K562 (cell line): Measurements from ENCODE around the gene MOK. TPM values are rescaled to one million over a fixed set of nuclear protein-coding genes. Genes with fewer than 3 reads are reported as not detected.

Experiments
- C11orf30 ChIP-seq: fragments of 450-650 bp; IDR thresholded peaks from 2 replicates; pipeline ENCODE4 v1.6.1; 2016; ENCODE audit warnings: low read depth, mild to moderate bottlenecking
- CBX3 ChIP-seq, 2 experiments: IDR thresholded peaks; 1 replicate in 1 of 2; 2 replicates in 1 of 2; pipeline ENCODE4 v1.6.1; 2012; ENCODE audit warnings: inconsistent platforms in 2 of 2, low read length in 2 of 2, borderline replicate concordance in 1 of 2, control low read depth in 1 of 2
- CTBP1 ChIP-seq: fragments of 450-650 bp; IDR thresholded peaks from 2 replicates; pipeline ENCODE4 v1.6.1; 2016; ENCODE audit warnings: borderline replicate concordance
- HMGN3 ChIP-seq: IDR thresholded peaks from 2 replicates; pipeline ENCODE4 v1.6.1; 2011; ENCODE audit warnings: borderline replicate concordance, low read depth, mild to moderate bottlenecking, mixed read lengths, low read length; ENCODE audit not compliant: insufficient read length; ENCODE audit errors: extremely low read depth
- KDM5B ChIP-seq: fragments of 200-600 bp; sonication (generic); IDR thresholded peaks from 2 replicates; pipeline ENCODE4 v1.6.1; 2012; ENCODE audit warnings: low read depth, mild to moderate bottlenecking, moderate library complexity, low read length, control low read depth, inconsistent platforms; ENCODE audit not compliant: insufficient replicate concordance
- L3MBTL2 ChIP-seq: fragments of 450-650 bp; IDR thresholded peaks from 2 replicates; pipeline ENCODE4 v1.6.1; 2016; ENCODE audit warnings: mild to moderate bottlenecking, moderate library complexity
- MAZ ChIP-seq, 2 experiments: fragments of 450-650 bp in 1 of 2; sonication (generic) in 1 of 2; formaldehyde crosslinking; IDR thresholded peaks in 1 of 2; conservative IDR thresholded peaks in 1 of 2; 2 replicates each; pipeline versions ENCODE4 v1.4.0 to v1.5.0; 2020; ENCODE audit warnings: mild to moderate bottlenecking in 1 of 2, missing genetic modification reagents in 1 of 2
- MYBL2 ChIP-seq, 2 experiments: fragments of 450-650 bp in 1 of 2; sonication (generic) in 1 of 2; formaldehyde crosslinking in 1 of 2; IDR thresholded peaks; 2 replicates each; pipeline versions ENCODE4 v1.6.1 to v1.8.1; 2017 to 2022; ENCODE audit warnings: borderline replicate concordance in 1 of 2, inconsistent platforms in 1 of 2, low read depth in 1 of 2, mild to moderate bottlenecking in 1 of 2, missing genetic modification reagents in 1 of 2, moderate library complexity in 1 of 2
- RFX1 ChIP-seq: fragments of 450-650 bp; IDR thresholded peaks from 2 replicates; pipeline ENCODE4 v1.6.1; 2016; ENCODE audit warnings: mild to moderate bottlenecking, moderate library complexity
- SMAD1 ChIP-seq: fragments of 150-350 bp; IDR thresholded peaks from 2 replicates; pipeline ENCODE4 v1.6.1; 2014; ENCODE audit warnings: low read length, low read depth; ENCODE audit not compliant: partially characterized antibody
- SMARCB1 ChIP-seq: IDR thresholded peaks from 2 replicates; pipeline ENCODE4 v1.6.1; 2011; ENCODE audit warnings: improper control_type of control experiment, low read depth; ENCODE audit not compliant: insufficient read length
- TBL1XR1 ChIP-seq, 2 experiments: IDR thresholded peaks; 2 replicates each; pipeline ENCODE4 v1.6.1; 2012; ENCODE audit warnings: improper control_type of control experiment in 2 of 2, low read length in 2 of 2, mild to moderate bottlenecking in 1 of 2
- TOE1 ChIP-seq, 2 experiments: fragments of 450-650 bp in 1 of 2; sonication (generic) in 1 of 2; formaldehyde crosslinking in 1 of 2; IDR thresholded peaks; 2 replicates each; pipeline versions ENCODE4 v1.7.1 to v1.8.0; 2016 to 2022; ENCODE audit warnings: borderline replicate concordance in 2 of 2, mild to moderate bottlenecking in 2 of 2, antibody characterized with exemption in 1 of 2, inconsistent platforms in 1 of 2, low read depth in 1 of 2, missing genetic modification reagents in 1 of 2, moderate library complexity in 1 of 2
- ZSCAN32 ChIP-seq: fragments of 450-650 bp; formaldehyde crosslinking; IDR thresholded peaks from 2 replicates; pipeline ENCODE4 v1.4.0; 2020; ENCODE audit warnings: mild to moderate bottlenecking, moderate library complexity
- polyA plus RNA-seq, 8 experiments: library from polyadenylated mRNA; depleted of rRNA in 4 of 8; stranded (reverse) in 5 of 8; unstranded in 3 of 8; fragments of >200 nt; fragmentation: Nextera tagmentation in 2 of 8; fragmentation: Illumina TruSeq in 1 of 8; extraction: Ambion mirVana in 2 of 8; extraction: Trizol in 1 of 8; gene quantifications; 2 replicates each; pipeline versions ENCODE4 v1.2.1 to v1.2.3, GENCODE V29; 2011 to 2014; ENCODE audit warnings: inconsistent platforms in 1 of 8, missing spikeins in 1 of 8
- total RNA-seq, 7 experiments: library from RNA; depleted of rRNA in 6 of 7; stranded (reverse); fragments of >200 nt in 6 of 7; fragmentation: Illumina TruSeq in 2 of 7; extraction: Trizol in 2 of 7; gene quantifications; 2 replicates each; pipeline versions ENCODE4 v1.2.1 to v1.2.3, GENCODE V29; 2011 to 2021; ENCODE audit warnings: low replicate concordance in 1 of 7
- TF ChIP-seq, protein P1 (sequence below): sonication (generic); formaldehyde crosslinking; IDR thresholded peaks from 2 replicates; pipeline ENCODE4 v1.5.0; 2020; ENCODE audit warnings: missing genetic modification reagents
- TF ChIP-seq, protein P2 (sequence below): IDR thresholded peaks from 2 replicates; pipeline ENCODE4 v1.6.1; 2012; ENCODE audit warnings: low read depth, low read length, improper control_type of control experiment, borderline replicate concordance
- TF ChIP-seq, protein P3 (sequence below), 2 experiments: IDR thresholded peaks in 1 of 2; conservative IDR thresholded peaks in 1 of 2; 2 replicates each; pipeline ENCODE4 v1.6.1; 2016; ENCODE audit warnings: low read depth in 2 of 2, mild to moderate bottlenecking in 1 of 2, missing compliant biosample characterization in 1 of 2, missing genetic modification characterization in 1 of 2, moderate library complexity in 1 of 2
- TF ChIP-seq, protein P4 (sequence below), 2 experiments: fragments of 250-450 bp in 1 of 2; fragments of 450-650 bp in 1 of 2; sonication (Bioruptor Pico) in 1 of 2; IDR thresholded peaks; 2 replicates each; pipeline versions ENCODE4 v1.6.1 to v1.8.0; 2016 to 2021; ENCODE audit warnings: mild to moderate bottlenecking in 2 of 2, moderate library complexity in 2 of 2, missing compliant biosample characterization in 1 of 2, missing genetic modification characterization in 1 of 2

Gene MOK
- total and polyA plus RNA-seq, 9 of the 15 experiments (the other 6 are each of a cell fraction or from before 2014, with no cell fraction given), result 1.3 to 8.4 (median 5.3) TPM

DNA sequence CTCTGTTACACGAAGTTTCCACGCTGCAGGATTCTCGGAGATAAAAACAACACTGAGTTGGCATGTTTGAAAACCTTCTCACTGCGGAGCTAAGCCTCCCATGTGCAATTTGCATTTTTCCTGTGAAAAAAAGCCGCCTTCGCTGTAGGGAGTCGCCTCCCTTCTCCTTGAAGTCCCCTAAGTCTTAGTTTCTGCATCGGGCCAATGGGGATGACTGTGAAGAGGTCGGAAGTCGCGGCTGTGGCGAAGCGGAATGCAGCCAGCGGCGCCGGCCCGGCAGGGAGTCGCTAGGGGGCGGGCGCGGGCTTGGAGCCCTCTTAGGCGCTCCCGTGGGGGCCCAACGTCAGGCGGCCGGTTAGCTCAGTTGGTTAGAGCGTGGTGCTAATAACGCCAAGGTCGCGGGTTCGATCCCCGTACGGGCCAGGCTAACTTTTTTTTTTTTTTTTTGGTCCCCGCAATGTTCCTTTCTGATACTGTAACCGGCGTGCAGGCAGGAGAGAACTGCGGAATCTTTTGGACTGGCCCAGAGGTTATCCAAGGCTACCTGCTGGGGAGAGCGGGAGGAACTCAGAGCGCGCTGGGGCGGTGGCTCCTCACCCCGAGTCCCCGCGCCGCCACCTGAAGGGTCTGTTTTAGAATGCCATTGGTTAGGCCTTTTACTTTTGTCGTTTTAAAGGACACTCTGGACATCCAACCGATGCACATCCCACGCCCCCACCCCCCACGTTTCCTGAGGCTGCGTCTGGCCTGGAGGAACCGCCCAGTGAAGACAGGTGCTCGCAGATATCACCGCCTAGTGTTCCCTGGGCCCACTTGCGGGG lies 12.0 kb upstream of the MOK start (continued):
- no peak for TF ChIP-seq SMARCB1
- no peak for TF ChIP-seq RFX1
- TF ChIP-seq TBL1XR1 (IDR thresholded peaks at IDR 0.05; ENCODE audit: low read length in 2 of 2), result peak; percentile 11 to 94; a peak in 3 of 4 replicates
- TF ChIP-seq, protein P1, sequence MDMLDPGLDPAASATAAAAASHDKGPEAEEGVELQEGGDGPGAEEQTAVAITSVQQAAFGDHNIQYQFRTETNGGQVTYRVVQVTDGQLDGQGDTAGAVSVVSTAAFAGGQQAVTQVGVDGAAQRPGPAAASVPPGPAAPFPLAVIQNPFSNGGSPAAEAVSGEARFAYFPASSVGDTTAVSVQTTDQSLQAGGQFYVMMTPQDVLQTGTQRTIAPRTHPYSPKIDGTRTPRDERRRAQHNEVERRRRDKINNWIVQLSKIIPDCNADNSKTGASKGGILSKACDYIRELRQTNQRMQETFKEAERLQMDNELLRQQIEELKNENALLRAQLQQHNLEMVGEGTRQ (CRISPR knock-in tag), result no peak
- TF ChIP-seq MAZ (CRISPR knock-in tag; conservative IDR thresholded peaks at IDR 0.05 in 1 of 2, IDR thresholded peaks at IDR 0.05 in 1 of 2), result peak in 1 of 2 experiments; percentile 60; a peak in 2 of 4 replicates
- TF ChIP-seq CBX3 (IDR thresholded peaks at IDR 0.05; ENCODE audit: borderline replicate concordance in 1 of 2, low read length in 2 of 2), result peak in 1 of 2 experiments; percentile 38; a peak in 1 of 3 replicates
- TF ChIP-seq KDM5B, result peak; percentile 24
- no peak; the same call in none of the 2 replicates for TF ChIP-seq CTBP1
- no peak for TF ChIP-seq MYBL2 (IDR thresholded peaks at IDR 0.05; ENCODE audit: low read depth)
- TF ChIP-seq MYBL2 (CRISPR knock-in tag; IDR thresholded peaks at IDR 0.05; ENCODE audit: borderline replicate concordance), result no peak
- peak; percentile 36 for TF ChIP-seq HMGN3
- TF ChIP-seq, protein P2, sequence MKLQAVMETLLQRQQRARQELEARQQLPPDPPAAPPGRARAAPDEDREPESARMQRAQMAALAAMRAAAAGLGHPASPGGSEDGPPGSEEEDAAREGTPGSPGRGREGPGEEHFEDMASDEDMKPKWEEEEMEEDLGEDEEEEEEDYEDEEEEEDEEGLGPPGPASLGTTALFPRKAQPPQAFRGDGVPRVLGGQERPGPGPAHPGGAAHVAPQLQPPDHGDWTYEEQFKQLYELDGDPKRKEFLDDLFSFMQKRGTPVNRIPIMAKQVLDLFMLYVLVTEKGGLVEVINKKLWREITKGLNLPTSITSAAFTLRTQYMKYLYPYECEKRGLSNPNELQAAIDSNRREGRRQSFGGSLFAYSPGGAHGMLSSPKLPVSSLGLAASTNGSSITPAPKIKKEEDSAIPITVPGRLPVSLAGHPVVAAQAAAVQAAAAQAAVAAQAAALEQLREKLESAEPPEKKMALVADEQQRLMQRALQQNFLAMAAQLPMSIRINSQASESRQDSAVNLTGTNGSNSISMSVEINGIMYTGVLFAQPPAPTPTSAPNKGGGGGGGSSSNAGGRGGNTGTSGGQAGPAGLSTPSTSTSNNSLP, result no peak
- TF ChIP-seq, protein P3, sequence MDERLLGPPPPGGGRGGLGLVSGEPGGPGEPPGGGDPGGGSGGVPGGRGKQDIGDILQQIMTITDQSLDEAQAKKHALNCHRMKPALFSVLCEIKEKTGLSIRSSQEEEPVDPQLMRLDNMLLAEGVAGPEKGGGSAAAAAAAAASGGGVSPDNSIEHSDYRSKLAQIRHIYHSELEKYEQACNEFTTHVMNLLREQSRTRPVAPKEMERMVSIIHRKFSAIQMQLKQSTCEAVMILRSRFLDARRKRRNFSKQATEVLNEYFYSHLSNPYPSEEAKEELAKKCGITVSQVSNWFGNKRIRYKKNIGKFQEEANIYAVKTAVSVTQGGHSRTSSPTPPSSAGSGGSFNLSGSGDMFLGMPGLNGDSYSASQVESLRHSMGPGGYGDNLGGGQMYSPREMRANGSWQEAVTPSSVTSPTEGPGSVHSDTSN (CRISPR knock-in tag; IDR thresholded peaks at IDR 0.05; ENCODE audit: low read depth), result no peak
- TF ChIP-seq, protein P3 (tag; conservative IDR thresholded peaks at IDR 0.05; ENCODE audit: low read depth), result peak; percentile 57; the same call in 1 of the 2 replicates
- no peak for TF ChIP-seq C11orf30
- TF ChIP-seq, protein P4, sequence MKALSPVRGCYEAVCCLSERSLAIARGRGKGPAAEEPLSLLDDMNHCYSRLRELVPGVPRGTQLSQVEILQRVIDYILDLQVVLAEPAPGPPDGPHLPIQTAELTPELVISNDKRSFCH (CRISPR knock-in tag; IDR thresholded peaks at IDR 0.05), result no peak
- TF ChIP-seq, protein P4 (tag; IDR thresholded peaks at IDR 0.05), result no peak
- 0 out of 2 replicates have a peak, but pooled peaks have one; percentile 14 for TF ChIP-seq ZSCAN32 (CRISPR knock-in tag)
- TF ChIP-seq L3MBTL2, result peak; percentile 56
- TF ChIP-seq SMAD1, result no peak
- no peak for TF ChIP-seq TOE1 (IDR thresholded peaks at IDR 0.05; ENCODE audit: borderline replicate concordance)
- TF ChIP-seq TOE1 (CRISPR knock-in tag; IDR thresholded peaks at IDR 0.05; ENCODE audit: borderline replicate concordance, low read depth), result no peak
